Measurements from ENCODE around the gene ATP8B4. TPM values are rescaled to one million over a fixed set of nuclear protein-coding genes. Genes with fewer than 3 reads are reported as not detected.

The ATP8B4 gene
- total and polyA plus RNA-seq, 8 donors = 2.1 to 8.1 (median 2.9) TPM

DNA sequence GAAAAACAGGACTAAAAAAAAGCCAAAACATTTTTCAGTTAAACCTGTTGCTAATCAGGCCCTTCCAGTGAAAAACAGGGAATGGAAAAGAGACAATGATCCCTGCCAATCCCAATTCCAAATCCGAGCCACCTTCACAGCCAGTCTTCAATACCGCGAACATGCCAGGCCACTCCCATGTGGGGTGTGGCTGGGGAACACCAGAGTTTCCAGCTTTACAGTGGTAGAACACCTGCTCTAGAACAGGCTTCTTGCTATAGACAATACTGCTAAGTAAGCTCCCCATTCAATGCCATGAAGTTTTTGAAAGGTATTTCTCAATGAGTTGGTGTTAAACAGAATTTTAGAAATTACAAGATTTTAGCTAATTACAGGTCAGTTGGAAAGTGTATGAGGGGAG, 228.3 kb downstream of the ATP8B4 start:
- Histone ChIP-seq H3K36me3 (no peaks in the 10 kb centered on the region), H3K27ac (no peak overlapping the region), H3K9me3 (no peaks in the 10 kb centered on the region), H3K4me3 (no peak overlapping the region), H3K27me3 (no peaks in the 10 kb centered on the region), H3K4me1 (no peaks in the 10 kb centered on the region)
- ATAC-seq (no peak), DNase-seq (no peak)
- intact Hi-C loops (cut with DNase I) = no loop called here
- TF ChIP-seq, protein P1, sequence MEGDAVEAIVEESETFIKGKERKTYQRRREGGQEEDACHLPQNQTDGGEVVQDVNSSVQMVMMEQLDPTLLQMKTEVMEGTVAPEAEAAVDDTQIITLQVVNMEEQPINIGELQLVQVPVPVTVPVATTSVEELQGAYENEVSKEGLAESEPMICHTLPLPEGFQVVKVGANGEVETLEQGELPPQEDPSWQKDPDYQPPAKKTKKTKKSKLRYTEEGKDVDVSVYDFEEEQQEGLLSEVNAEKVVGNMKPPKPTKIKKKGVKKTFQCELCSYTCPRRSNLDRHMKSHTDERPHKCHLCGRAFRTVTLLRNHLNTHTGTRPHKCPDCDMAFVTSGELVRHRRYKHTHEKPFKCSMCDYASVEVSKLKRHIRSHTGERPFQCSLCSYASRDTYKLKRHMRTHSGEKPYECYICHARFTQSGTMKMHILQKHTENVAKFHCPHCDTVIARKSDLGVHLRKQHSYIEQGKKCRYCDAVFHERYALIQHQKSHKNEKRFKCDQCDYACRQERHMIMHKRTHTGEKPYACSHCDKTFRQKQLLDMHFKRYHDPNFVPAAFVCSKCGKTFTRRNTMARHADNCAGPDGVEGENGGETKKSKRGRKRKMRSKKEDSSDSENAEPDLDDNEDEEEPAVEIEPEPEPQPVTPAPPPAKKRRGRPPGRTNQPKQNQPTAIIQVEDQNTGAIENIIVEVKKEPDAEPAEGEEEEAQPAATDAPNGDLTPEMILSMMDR (IDR thresholded peaks at IDR 0.05) = no peak

DNA sequence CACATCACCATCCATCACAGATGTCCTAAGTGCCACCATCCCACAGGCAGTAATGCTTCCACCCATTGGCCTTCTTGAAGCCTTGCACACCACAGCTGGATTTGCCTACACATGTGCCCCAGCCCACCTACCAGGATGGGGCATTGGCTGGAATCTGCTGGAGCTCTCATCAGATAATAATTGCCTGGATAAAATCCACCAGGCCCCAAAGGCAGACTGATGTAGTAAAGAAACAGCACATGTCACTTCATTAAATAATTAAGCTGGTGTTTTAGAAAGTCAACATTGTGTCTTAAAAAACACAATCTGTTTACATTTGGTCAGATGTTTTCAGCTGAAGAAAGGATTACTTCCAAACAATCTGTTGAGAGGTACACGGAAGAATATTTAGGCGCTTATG, 229.5 kb downstream of the ATP8B4 start:
- TF ChIP-seq, protein P1 (IDR thresholded peaks at IDR 0.05) = no peak
- no peak for DNase-seq
- Histone ChIP-seq H3K9me3 (no peaks in the 10 kb centered on the region), H3K4me3 (no peak overlapping the region), H3K27me3 (no peaks in the 10 kb centered on the region), H3K4me1 (no peaks in the 10 kb centered on the region), H3K36me3 (no peaks in the 10 kb centered on the region), H3K27ac (no peak overlapping the region)
- intact Hi-C loops (cut with DNase I) = no loop called here
- ATAC-seq = no peak

DNA sequence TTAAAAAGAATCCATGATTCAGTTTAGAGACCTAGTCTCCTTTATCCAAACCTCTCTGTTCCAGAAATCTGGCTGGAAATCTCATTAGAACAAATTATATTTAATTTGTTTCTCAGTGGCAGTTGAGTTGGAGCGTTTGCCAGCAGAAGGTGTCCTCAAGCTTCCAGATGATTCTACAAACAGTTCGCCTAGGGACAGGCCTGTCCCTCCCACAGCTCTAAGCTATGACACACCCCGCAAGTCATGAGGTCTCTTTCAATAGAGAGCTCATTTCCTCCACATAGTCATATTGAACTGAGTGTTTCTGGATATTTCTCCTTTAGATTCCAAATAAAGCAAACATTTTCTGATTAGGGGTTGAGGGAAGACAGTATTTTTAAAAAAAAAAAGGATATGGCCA, 230.3 kb downstream of the ATP8B4 start:
- Histone ChIP-seq H3K4me1 (no peaks in the 10 kb centered on the region), H3K4me3 (no peak overlapping the region), H3K27ac (no peak overlapping the region), H3K36me3 (no peaks in the 10 kb centered on the region), H3K27me3 (no peaks in the 10 kb centered on the region), H3K9me3 (no peaks in the 10 kb centered on the region)
- DNase-seq (no peak), ATAC-seq (no peak)
- intact Hi-C loops (cut with DNase I) = no loop called here
- TF ChIP-seq, protein P1 (IDR thresholded peaks at IDR 0.05) = no peak

DNA sequence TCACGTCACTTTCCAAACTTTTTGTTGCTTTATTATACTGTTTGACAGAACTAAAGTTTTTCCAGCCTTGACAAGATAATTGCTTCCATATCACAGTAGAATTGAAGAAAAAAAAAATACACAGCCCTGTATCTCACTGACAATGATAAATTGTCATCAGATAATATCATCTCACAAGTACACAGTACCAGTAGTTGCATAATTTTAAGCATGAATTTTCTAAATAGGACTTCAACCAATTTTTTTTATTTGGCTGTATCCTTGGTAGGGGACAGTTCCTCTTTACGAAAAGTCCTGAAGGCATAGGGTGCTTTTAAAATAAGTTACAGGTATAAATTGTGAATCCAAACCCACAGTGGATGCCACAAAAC, 230.7 kb downstream of the ATP8B4 start:
- Histone ChIP-seq H3K27me3 (no peaks in the 10 kb centered on the region), H3K4me1 (no peaks in the 10 kb centered on the region), H3K27ac (no peak overlapping the region), H3K36me3 (no peaks in the 10 kb centered on the region), H3K9me3 (no peaks in the 10 kb centered on the region), H3K4me3 (no peak overlapping the region)
- no peak for ATAC-seq
- TF ChIP-seq, protein P1 (IDR thresholded peaks at IDR 0.05) = no peak
- DNase-seq = no peak
- intact Hi-C loops (cut with DNase I) = no loop called here

DNA sequence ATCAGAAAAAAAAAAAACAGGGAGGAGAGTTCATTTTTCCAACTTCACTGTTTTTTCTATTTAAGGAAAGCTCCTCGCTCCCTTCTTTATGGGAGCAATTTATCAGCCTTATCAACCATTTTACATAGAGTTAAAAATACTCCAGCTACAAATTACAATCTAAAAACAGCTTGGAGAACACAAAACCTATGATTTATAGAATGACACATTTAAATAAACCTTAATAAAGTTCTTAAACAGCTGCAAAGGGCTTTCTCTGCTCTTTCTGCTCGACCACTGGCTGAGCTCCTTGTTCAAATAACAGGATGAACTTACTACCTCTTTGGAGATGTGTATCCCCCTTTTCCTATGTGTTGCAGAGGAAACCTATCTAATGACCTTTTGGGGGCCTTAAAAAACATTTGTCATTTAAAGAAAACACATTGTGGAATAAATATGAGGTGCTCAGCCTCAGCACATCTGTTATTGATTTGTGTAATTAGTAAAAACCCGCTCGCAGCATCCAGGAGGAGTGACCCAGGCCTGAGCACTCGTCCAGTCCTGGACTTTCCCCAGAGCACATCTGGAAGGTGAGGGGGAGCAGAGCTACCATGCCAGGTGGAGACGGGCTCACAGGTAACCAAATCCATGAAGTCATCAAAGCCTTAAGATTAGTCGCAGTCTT, 231.2 kb downstream of the ATP8B4 start:
- Histone ChIP-seq H3K4me1 (no peaks in the 10 kb centered on the region), H3K27me3 (no peaks in the 10 kb centered on the region), H3K27ac (no peak overlapping the region), H3K4me3 (no peak overlapping the region), H3K36me3 (no peaks in the 10 kb centered on the region), H3K9me3 (no peaks in the 10 kb centered on the region)
- TF ChIP-seq, protein P1 (IDR thresholded peaks at IDR 0.05) = no peak
- ATAC-seq (no peak), DNase-seq (no peak)
- intact Hi-C loops (cut with DNase I) = no loop called here

Measured in left lung (tissue), 10 donors.